ENCODE results near the gene CD84.
"Not testable (repeated sequence)": the region's sequence is repeated elsewhere in the genome, so short reads cannot be mapped to it uniquely, and the experiment has no call there.

The CD84 gene

DNA sequence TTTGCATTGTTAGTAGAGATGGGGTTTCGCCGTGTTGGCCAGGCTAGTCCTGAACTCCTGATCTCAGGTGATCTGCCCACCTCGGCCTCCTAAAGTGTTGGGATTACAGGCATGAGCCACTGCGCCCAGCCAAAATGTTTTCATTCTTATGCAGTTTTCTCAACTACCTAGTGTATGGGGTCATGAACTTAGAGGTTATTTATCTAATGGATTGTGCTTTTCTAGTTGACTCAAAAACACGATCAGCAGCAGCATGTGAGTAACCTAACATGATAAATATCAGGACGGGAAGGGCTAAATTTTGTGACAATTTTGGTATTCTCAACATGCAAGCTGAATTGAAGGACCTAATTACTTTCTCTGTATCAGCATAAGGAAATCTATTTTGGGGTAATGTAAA, 9.2 kb upstream of the CD84 start:
- Histone ChIP-seq H3K9me3 (ENCODE audit: control extremely low read depth in 1 of 5, control insufficient read depth in 4 of 5, insufficient read depth in 2 of 5, low read depth in 1 of 5, low read length in 4 of 5) (peaks cover 0 to 7% (median 0%) of the 10 kb centered on the region in 5 experiments), H3K4me1 (ENCODE audit: control extremely low read depth in 1 of 4, control insufficient read depth in 4 of 4, insufficient read depth in 4 of 4, low read length in 3 of 4) (peaks cover 0 to 16% (median 0%) of the 10 kb centered on the region in 4 experiments), H3K4me3 (ENCODE audit: control insufficient read depth in 1 of 7, extremely low read depth in 1 of 7, insufficient read depth in 4 of 7, low read depth in 2 of 7, low read length in 6 of 7) (no peak overlapping the region), H3K27me3 (replicated peaks in 2 of 5; ENCODE audit: control insufficient read depth in 4 of 5, insufficient read depth in 5 of 5, low read length in 4 of 5) (no peaks in the 10 kb centered on the region), H3K27ac (ENCODE audit: insufficient read depth in 1 of 2, low read depth in 1 of 2, low read length in 2 of 2, poor library complexity in 1 of 2, severe bottlenecking in 2 of 2) (no peak overlapping the region), H3K36me3 (ENCODE audit: control insufficient read depth in 4 of 4, insufficient read depth in 4 of 4, low read length in 3 of 4) (no peaks in the 10 kb centered on the region)
- CTCF ChIA-PET = interaction anchor here (0.6 to 1.5 kb wide), 2 partner anchors 10 to 11 kb away, joined by 3 to 6 read pairs; no protein-coding TSS in a partner anchor
- no CpG with 5 or more reads among the region's 6 CpGs for WGBS (ENCODE audit: insufficient coverage)
- no peak for DNase-seq
- POLR2A ChIA-PET = interaction anchor here (1.1 kb wide), 1 partner anchor 9 kb away, joined by 4 read pairs; no protein-coding TSS in a partner anchor

DNA sequence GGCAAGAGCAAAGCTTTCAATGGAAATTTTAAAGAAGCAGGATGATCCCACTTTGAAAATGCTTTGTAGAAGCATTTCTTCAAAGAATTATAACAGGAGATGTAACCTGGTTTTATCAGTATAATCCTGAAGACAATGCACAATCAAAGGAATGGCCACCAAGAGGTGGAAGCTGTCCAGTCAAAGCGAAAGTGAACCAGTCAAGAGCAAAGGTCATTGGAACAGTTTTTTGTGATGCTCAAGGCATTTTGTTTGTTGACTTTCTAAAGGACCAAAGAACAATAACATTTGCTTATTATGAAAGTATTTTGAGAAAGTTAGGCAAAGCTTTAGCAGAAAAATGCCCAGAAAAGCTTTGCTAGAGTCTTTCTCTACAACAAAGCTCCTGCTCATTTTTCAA, 5.5 kb upstream of the CD84 start:
- ChIA-PET CTCF (interaction anchor here (0.7 to 3.2 kb wide), 3 partner anchors 9 to 40 kb away, joined by 3 to 10 read pairs (median 10); no protein-coding TSS in a partner anchor), POLR2A (no interaction called here)
- H3K27me3 ChIP-seq (replicated peaks in 2 of 5; ENCODE audit: control insufficient read depth in 4 of 5, insufficient read depth in 5 of 5, low read length in 4 of 5) = no peaks in the 10 kb centered on the region
- H3K4me1 ChIP-seq (ENCODE audit: control extremely low read depth in 1 of 4, control insufficient read depth in 4 of 4, insufficient read depth in 4 of 4, low read length in 3 of 4) = peaks cover 4 to 23% (median 7%) of the 10 kb centered on the region in 4 experiments
- H3K9me3 ChIP-seq (ENCODE audit: control extremely low read depth in 1 of 5, control insufficient read depth in 4 of 5, insufficient read depth in 2 of 5, low read depth in 1 of 5, low read length in 4 of 5) = no peaks in the 10 kb centered on the region
- no peak overlapping the region for H3K27ac ChIP-seq (ENCODE audit: insufficient read depth in 1 of 2, low read depth in 1 of 2, low read length in 2 of 2, poor library complexity in 1 of 2, severe bottlenecking in 2 of 2)
- no peaks in the 10 kb centered on the region for H3K36me3 ChIP-seq (ENCODE audit: control insufficient read depth in 4 of 4, insufficient read depth in 4 of 4, low read length in 3 of 4)
- no peak overlapping the region for H3K4me3 ChIP-seq (ENCODE audit: control insufficient read depth in 1 of 7, extremely low read depth in 1 of 7, insufficient read depth in 4 of 7, low read depth in 2 of 7, low read length in 6 of 7)
- no peak for DNase-seq
- WGBS (ENCODE audit: insufficient coverage) = 100% methylated on average over 1 of the region's 1 CpG

DNA sequence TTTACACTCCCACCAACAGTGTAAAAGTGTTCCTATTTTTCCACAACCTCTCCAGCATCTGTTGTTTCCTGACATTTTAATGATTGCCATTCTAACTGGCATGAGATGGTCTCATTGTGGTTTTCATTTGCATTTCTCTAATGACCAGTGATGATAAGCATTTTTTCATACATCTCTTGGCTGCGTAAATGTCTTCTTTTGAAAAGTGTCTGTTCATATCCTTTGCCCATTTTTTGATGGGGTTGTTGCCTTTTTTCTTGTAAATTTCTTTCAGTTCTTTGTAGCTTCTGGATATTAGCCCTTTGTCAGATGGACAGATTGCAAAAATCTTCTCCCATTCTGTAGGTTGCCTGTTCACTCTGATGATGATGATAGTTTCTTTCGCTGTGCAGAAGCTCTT, 3.7 kb upstream of the CD84 start:
- H3K27me3 ChIP-seq (replicated peaks in 2 of 5; ENCODE audit: control insufficient read depth in 4 of 5, insufficient read depth in 5 of 5, low read length in 4 of 5); H3K4me3 ChIP-seq (ENCODE audit: control insufficient read depth in 1 of 7, extremely low read depth in 1 of 7, insufficient read depth in 4 of 7, low read depth in 2 of 7, low read length in 6 of 7); H3K36me3 ChIP-seq (ENCODE audit: control insufficient read depth in 4 of 4, insufficient read depth in 4 of 4, low read length in 3 of 4); DNase-seq; H3K27ac ChIP-seq (ENCODE audit: insufficient read depth in 1 of 2, low read depth in 1 of 2, low read length in 2 of 2, poor library complexity in 1 of 2, severe bottlenecking in 2 of 2); POLR2A ChIA-PET; H3K9me3 ChIP-seq (ENCODE audit: control extremely low read depth in 1 of 5, control insufficient read depth in 4 of 5, insufficient read depth in 2 of 5, low read depth in 1 of 5, low read length in 4 of 5): not testable (repeated sequence)
- peaks cover 11 to 25% (median 19%) of the 10 kb centered on the region in 4 experiments for H3K4me1 ChIP-seq (ENCODE audit: control extremely low read depth in 1 of 4, control insufficient read depth in 4 of 4, insufficient read depth in 4 of 4, low read length in 3 of 4)
- WGBS (ENCODE audit: insufficient coverage) = 100% methylated on average over 1 of the region's 2 CpGs
- CTCF ChIA-PET = interaction anchor here (3.2 kb wide), 1 partner anchor 24 kb away, joined by 10 read pairs; no protein-coding TSS in a partner anchor

DNA sequence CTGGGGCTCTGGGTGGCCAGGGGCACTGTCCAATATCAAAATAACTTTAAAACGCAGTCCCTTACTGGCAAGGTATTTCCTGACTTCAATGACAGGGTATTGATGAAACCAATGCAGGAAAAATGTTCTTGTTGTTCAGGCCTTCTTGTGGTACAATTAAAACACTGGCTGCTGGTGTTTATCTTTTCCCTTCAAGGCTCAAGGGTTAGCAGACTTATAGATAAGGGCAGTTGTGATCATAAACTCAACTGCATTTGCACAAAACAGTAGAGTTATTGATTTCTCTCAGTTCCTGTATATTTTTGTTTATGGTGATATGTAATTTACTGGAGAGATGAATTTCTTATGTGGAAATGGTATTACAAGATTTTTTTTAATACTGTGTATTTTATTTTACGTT, 2.7 kb upstream of the CD84 start:
- ChIA-PET CTCF (no interaction called here), POLR2A (no interaction called here)
- Histone ChIP-seq H3K27me3 (replicated peaks in 2 of 5; ENCODE audit: control insufficient read depth in 4 of 5, insufficient read depth in 5 of 5, low read length in 4 of 5) (no peaks in the 10 kb centered on the region), H3K9me3 (ENCODE audit: control extremely low read depth in 1 of 5, control insufficient read depth in 4 of 5, insufficient read depth in 2 of 5, low read depth in 1 of 5, low read length in 4 of 5) (no peaks in the 10 kb centered on the region), H3K4me3 (ENCODE audit: control insufficient read depth in 1 of 7, extremely low read depth in 1 of 7, insufficient read depth in 4 of 7, low read depth in 2 of 7, low read length in 6 of 7) (no peak overlapping the region), H3K4me1 (ENCODE audit: control extremely low read depth in 1 of 4, control insufficient read depth in 4 of 4, insufficient read depth in 4 of 4, low read length in 3 of 4) (peaks cover 11 to 34% (median 25%) of the 10 kb centered on the region in 4 experiments), H3K36me3 (ENCODE audit: control insufficient read depth in 4 of 4, insufficient read depth in 4 of 4, low read length in 3 of 4) (no peaks in the 10 kb centered on the region), H3K27ac (ENCODE audit: insufficient read depth in 1 of 2, low read depth in 1 of 2, low read length in 2 of 2, poor library complexity in 1 of 2, severe bottlenecking in 2 of 2) (no peak overlapping the region)
- no peak for DNase-seq
- no CpG with 5 or more reads among the region's 2 CpGs for WGBS (ENCODE audit: insufficient coverage)

DNA sequence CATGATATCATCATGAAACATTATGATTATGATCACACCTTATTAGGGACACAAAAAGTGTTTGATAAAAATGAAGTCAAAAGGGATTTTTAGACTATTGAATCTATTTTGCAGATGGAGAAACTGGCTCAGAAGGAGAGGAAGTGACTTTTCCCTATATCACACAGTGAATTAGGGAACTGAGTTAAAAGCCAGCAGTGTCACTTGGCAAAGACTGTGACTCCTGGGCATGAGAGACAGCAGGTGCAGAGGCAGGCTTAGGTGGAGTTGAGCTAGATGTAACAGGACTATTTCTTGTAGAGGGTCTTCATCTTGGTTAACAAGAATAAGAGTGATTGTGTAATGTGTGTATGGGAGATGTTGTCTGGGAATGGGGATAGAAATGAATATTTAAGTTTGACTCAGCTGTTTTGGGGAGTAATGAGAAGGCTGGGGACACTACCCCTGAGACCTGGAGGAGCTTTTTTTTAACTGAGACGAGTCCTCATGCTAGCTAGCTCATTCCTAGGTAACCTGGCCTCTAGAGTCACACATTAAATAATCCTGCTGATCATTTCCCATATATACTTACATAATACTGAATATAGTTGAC, 1.0 kb upstream of the CD84 start:
- no peak overlapping the region for H3K27ac ChIP-seq (ENCODE audit: insufficient read depth in 1 of 2, low read depth in 1 of 2, low read length in 2 of 2, poor library complexity in 1 of 2, severe bottlenecking in 2 of 2)
- POLR2A ChIA-PET = interaction anchor here (0.7 kb wide), 1 partner anchor 1571 kb away, joined by 3 read pairs; no protein-coding TSS in a partner anchor
- no peak overlapping the region for H3K4me3 ChIP-seq (ENCODE audit: control insufficient read depth in 1 of 7, extremely low read depth in 1 of 7, insufficient read depth in 4 of 7, low read depth in 2 of 7, low read length in 6 of 7)
- H3K27me3 ChIP-seq (replicated peaks in 2 of 5; ENCODE audit: control insufficient read depth in 4 of 5, insufficient read depth in 5 of 5, low read length in 4 of 5) = no peaks in the 10 kb centered on the region
- H3K4me1 ChIP-seq (ENCODE audit: control extremely low read depth in 1 of 4, control insufficient read depth in 4 of 4, insufficient read depth in 4 of 4, low read length in 3 of 4) = peaks cover 19 to 50% (median 31%) of the 10 kb centered on the region in 4 experiments
- H3K36me3 ChIP-seq (ENCODE audit: control insufficient read depth in 4 of 4, insufficient read depth in 4 of 4, low read length in 3 of 4) = no peaks in the 10 kb centered on the region
- CTCF ChIA-PET = interaction anchor here (1.0 to 1.9 kb wide), 5 partner anchors 16 to 40 kb away, joined by 3 to 5 read pairs (median 4); no protein-coding TSS in a partner anchor
- WGBS (ENCODE audit: insufficient coverage) = no CpG with 5 or more reads among the region's 1 CpG
- no peaks in the 10 kb centered on the region for H3K9me3 ChIP-seq (ENCODE audit: control extremely low read depth in 1 of 5, control insufficient read depth in 4 of 5, insufficient read depth in 2 of 5, low read depth in 1 of 5, low read length in 4 of 5)
- DNase-seq = peak in 1 of 3 donors; percentile 48

DNA sequence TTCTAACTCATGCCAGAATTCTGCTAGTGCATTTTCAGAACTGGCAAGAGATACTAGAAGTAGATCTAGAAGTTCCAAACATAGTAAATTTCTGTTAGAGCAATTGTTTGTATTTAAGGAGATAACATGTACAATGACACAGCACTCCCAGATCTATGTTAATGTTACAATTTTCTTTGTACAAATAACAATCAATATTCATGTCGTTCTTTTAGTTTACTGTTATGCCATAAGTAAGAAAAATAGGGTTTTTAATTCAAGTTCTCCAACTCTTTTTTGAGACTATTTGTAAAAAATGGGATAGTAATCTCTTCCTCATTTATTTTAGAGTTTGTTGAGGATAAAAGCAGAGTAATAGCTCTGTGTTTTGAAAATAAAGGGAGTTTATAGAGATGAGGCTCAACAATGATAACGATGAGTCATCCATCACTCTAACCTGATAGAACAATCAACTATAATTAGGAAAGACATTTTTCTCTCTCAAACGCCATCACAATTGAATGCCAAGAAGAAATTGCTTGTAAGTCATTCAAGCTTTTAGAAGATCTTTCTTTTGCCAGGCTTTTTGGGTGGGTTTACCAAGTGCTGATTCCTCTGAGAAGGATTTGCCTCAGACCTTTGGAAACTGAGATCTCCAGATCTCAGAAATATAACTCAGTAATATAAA, 638 bp downstream of the CD84 start:
- Histone ChIP-seq H3K27me3 (replicated peaks in 2 of 5; ENCODE audit: control insufficient read depth in 4 of 5, insufficient read depth in 5 of 5, low read length in 4 of 5) (peaks cover 0 to under 1% (median 0%) of the 10 kb centered on the region in 5 experiments), H3K36me3 (ENCODE audit: control insufficient read depth in 4 of 4, insufficient read depth in 4 of 4, low read length in 3 of 4) (no peaks in the 10 kb centered on the region), H3K9me3 (ENCODE audit: control extremely low read depth in 1 of 5, control insufficient read depth in 4 of 5, insufficient read depth in 2 of 5, low read depth in 1 of 5, low read length in 4 of 5) (no peaks in the 10 kb centered on the region), H3K27ac (ENCODE audit: insufficient read depth in 1 of 2, low read depth in 1 of 2, low read length in 2 of 2, poor library complexity in 1 of 2, severe bottlenecking in 2 of 2) (peak overlapping the region; percentile 55 to 89), H3K4me1 (ENCODE audit: control extremely low read depth in 1 of 4, control insufficient read depth in 4 of 4, insufficient read depth in 4 of 4, low read length in 3 of 4) (peaks cover 25 to 61% (median 42%) of the 10 kb centered on the region in 4 experiments), H3K4me3 (ENCODE audit: control insufficient read depth in 1 of 7, extremely low read depth in 1 of 7, insufficient read depth in 4 of 7, low read depth in 2 of 7, low read length in 6 of 7) (peak overlapping the region in 6 of 7 experiments; percentile 65 to 86 (median 74))
- ChIA-PET CTCF (interaction anchor here (0.8 to 1.6 kb wide), 8 partner anchors 9 to 52 kb away, joined by 3 to 6 read pairs (median 4); no protein-coding TSS in a partner anchor), POLR2A (interaction anchor here (1.2 kb wide), 1 partner anchor 11 kb away, joined by 4 read pairs; no protein-coding TSS in a partner anchor)
- DNase-seq = peak in 1 of 3 donors; percentile 35
- WGBS (ENCODE audit: insufficient coverage) = no CpG with 5 or more reads among the region's 3 CpGs

Data from common myeloid progenitor, CD34-positive (primary cell).